ENCODE data around the gene C1QTNF6. TPM values are rescaled to one million over a fixed set of nuclear protein-coding genes. Genes with fewer than 3 reads are reported as not detected.

Gene C1QTNF6
- polyA plus RNA-seq, 2 of the 4 experiments (the other 2 are of a cell fraction) = 18.6 to 24.5 TPM

DNA sequence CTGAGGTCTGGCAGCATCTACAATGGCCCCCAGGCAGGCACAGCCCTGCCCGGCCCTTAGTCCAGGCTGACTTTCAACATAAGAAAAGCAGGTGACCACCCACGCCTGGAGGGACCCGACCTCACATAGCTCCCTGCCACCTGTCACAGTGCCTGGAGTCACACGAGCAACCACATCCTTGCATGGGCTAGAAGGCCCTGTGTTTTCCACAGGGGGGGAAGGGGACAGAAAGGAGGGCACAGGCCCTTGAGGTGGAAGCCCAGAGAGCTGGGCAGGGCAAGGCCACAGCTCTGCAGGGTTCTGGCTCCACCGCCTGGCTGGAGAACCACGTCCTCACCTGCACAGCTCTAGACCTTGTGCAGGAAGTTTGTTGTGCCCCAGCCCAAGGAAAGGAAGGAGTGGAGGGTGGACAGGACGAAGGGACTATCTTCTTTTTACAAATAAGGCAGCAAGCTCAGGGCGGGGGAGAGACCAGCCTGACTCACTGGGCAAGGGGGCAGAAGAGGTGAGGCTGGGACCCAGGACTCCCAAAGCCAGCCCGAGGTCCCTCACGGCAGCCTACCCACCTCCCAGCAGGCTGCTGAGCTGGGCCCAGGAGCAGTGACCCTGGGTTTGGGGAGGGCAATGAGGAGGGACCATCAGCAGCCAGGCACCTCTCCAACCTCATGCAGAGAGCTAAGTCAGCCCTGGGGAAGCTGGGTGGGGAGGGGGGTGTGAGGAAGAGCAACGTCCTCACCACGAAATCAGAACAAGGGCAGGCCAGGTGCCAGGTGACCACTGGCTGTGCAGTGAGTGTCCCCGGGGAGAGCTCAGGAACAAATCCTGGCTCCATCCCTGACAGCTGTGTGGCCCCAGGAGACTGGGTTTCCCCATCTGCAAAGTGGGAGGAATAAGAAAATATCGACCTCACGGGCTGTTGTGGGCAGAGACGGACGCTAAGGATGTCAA lies 4.3 kb downstream of the C1QTNF6 start:
- 75% methylated on average over 12 of the region's 17 CpGs for WGBS (ENCODE audit: missing lambda C conversion rate)

GRCh38 chr22:37182949-37183245 lies 5.2 kb downstream of the C1QTNF6 start:
- WGBS (ENCODE audit: missing lambda C conversion rate) = 67% methylated on average over 3 of the region's 3 CpGs
- ATAC-seq (no peak), FAIRE-seq (no peak), DNase-seq (ENCODE audit: low read depth in 1 of 2, low spot score in 1 of 2) (no peak)
- TF ChIP-seq CBX2 (IDR thresholded peaks at IDR 0.05; ENCODE audit: borderline replicate concordance, low read depth) (no peak), NPAS2 (CRISPR knock-in tag; IDR thresholded peaks at IDR 0.05; ENCODE audit: borderline replicate concordance) (no peak), ZNF302 (CRISPR knock-in tag; IDR thresholded peaks at IDR 0.05) (no peak), NR3C1 (IDR thresholded peaks at IDR 0.05) (no peak), GATA3 (IDR thresholded peaks at IDR 0.05; ENCODE audit: borderline replicate concordance) (no peak), CTCF (IDR thresholded peaks at IDR 0.05) (no peak), CBX8 (IDR thresholded peaks at IDR 0.05) (no peak), ZSCAN20 (CRISPR knock-in tag; IDR thresholded peaks at IDR 0.05) (no peak)
- TF ChIP-seq, protein P1, sequence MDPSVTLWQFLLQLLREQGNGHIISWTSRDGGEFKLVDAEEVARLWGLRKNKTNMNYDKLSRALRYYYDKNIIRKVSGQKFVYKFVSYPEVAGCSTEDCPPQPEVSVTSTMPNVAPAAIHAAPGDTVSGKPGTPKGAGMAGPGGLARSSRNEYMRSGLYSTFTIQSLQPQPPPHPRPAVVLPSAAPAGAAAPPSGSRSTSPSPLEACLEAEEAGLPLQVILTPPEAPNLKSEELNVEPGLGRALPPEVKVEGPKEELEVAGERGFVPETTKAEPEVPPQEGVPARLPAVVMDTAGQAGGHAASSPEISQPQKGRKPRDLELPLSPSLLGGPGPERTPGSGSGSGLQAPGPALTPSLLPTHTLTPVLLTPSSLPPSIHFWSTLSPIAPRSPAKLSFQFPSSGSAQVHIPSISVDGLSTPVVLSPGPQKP (IDR thresholded peaks at IDR 0.05; ENCODE audit: low read depth, low read length) = no peak
- Histone ChIP-seq H3K4me3 (no peak overlapping the region), H3K4me2 (no peak overlapping the region), H3K4me1 (peaks cover 70% of the 10 kb centered on the region), H3K9me3 (no peaks in the 10 kb centered on the region), H3K27ac (peak overlapping the region in 1 of 2 experiments; percentile 99; a peak in 3 of 6 replicates)
- CTCF ChIA-PET = interaction anchor here (1.1 to 3.2 kb wide), 4 partner anchors 9 to 20 kb away, joined by 3 to 18 read pairs (median 5); no protein-coding TSS in a partner anchor
- POLR2A ChIA-PET = interaction anchor here (1.0 kb wide), 1 partner anchor 17 kb away, joined by 3 read pairs; no protein-coding TSS in a partner anchor

More for the DNA sequence above, 4.3 kb downstream of the C1QTNF6 start:
- H3K4me1 ChIP-seq = peaks cover 68% of the 10 kb centered on the region
- FAIRE-seq (no peak), DNase-seq (ENCODE audit: low read depth in 1 of 2, low spot score in 1 of 2) (no peak), ATAC-seq (no peak)
- no peaks in the 10 kb centered on the region for H3K9me3 ChIP-seq
- TF ChIP-seq CBX2 (IDR thresholded peaks at IDR 0.05; ENCODE audit: borderline replicate concordance, low read depth) (no peak), BHLHE40 (IDR thresholded peaks at IDR 0.05; ENCODE audit: low read depth, low read length) (no peak), RAD21 (conservative IDR thresholded peaks at IDR 0.05 in 1 of 2, IDR thresholded peaks at IDR 0.05 in 1 of 2) (peak in 1 of 2 experiments; percentile 18; a peak in 1 of 5 replicates)
- 0 out of 3 replicates have a peak overlapping the region, but pooled peaks have one; percentile 10 for H3K4me2 ChIP-seq
- peak overlapping the region; percentile 15 to 99; a peak in 3 of 6 replicates for H3K27ac ChIP-seq
- H3K4me3 ChIP-seq = no peak overlapping the region
- POLR2A ChIA-PET = interaction anchor here (1.0 kb wide), 1 partner anchor 16 kb away, joined by 3 read pairs; no protein-coding TSS in a partner anchor
- CTCF ChIA-PET = interaction anchor here (1.1 to 3.2 kb wide), 5 partner anchors 8 to 20 kb away, joined by 3 to 18 read pairs (median 5); no protein-coding TSS in a partner anchor

DNA sequence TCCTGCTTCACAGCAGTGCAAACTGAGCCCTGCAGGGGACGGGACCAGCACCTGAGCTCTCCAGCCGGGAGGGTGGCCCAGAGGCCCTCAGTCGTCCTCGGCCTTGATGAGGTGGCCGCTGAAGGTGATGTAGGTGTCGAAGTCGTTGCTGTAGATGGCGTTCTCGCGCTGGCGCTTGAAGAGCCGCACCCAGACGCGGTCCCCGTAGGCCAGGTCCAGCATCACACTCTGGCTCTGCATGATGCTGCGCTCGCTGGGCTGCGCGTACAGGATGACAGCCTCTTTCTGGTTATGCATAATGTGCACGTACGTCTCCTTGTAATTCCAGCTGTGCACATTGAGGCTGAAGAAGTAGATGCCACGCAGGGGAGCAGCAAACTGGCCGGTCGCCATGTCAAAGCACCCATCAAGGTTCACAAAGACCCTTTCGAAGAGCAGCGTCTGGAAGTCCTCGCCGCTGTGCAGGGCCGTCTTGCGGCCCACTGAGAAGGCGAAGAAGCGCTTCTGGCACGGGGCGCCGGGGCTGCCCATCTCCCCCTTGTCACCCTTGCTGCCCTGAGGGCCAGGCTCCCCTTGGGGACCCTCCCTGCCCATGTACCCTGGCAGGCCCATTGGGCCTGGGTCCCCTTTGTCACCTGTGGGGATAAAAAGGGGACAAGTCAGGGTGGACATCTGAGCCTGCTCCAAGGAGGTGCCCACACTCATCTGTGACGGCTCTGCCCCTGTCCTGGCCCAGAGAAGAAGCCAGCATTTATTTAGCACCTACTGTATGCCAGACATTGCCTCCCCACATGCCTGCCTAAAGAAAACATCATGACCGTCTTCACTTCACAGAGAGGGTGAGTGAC lies 5.7 kb downstream of the C1QTNF6 start:
- DNase-seq (ENCODE audit: low read depth in 1 of 2, low spot score in 1 of 2) = peak in 1 of 2 experiments; percentile 26
- 87% methylated on average over 34 of the region's 37 CpGs for WGBS (ENCODE audit: missing lambda C conversion rate)
- no peak for TF ChIP-seq MAX (IDR thresholded peaks at IDR 0.05)
- TF ChIP-seq CBX8 (IDR thresholded peaks at IDR 0.05) = no peak
- TF ChIP-seq HEYL (CRISPR knock-in tag; IDR thresholded peaks at IDR 0.05) = no peak
- TF ChIP-seq CEBPB (IDR thresholded peaks at IDR 0.05) = no peak
- TF ChIP-seq, protein P2, sequence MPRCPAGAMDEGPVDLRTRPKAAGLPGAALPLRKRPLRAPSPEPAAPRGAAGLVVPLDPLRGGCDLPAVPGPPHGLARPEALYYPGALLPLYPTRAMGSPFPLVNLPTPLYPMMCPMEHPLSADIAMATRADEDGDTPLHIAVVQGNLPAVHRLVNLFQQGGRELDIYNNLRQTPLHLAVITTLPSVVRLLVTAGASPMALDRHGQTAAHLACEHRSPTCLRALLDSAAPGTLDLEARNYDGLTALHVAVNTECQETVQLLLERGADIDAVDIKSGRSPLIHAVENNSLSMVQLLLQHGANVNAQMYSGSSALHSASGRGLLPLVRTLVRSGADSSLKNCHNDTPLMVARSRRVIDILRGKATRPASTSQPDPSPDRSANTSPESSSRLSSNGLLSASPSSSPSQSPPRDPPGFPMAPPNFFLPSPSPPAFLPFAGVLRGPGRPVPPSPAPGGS (IDR thresholded peaks at IDR 0.05) = no peak
- no peak for TF ChIP-seq FOSB (CRISPR knock-in tag; IDR thresholded peaks at IDR 0.05)
- no peak for TF ChIP-seq CHD4 (IDR thresholded peaks at IDR 0.05; ENCODE audit: borderline replicate concordance)
- TF ChIP-seq POLR2AphosphoS2 (conservative IDR thresholded peaks at IDR 0.05; ENCODE audit: low read length) = no peak
- no peak for TF ChIP-seq HMGXB4 (CRISPR knock-in tag; IDR thresholded peaks at IDR 0.05; ENCODE audit: borderline replicate concordance)
- TF ChIP-seq MYC (IDR thresholded peaks at IDR 0.05; ENCODE audit: borderline replicate concordance, low read length) = no peak
- TF ChIP-seq HDAC2 (IDR thresholded peaks at IDR 0.05) = no peak
- no peak for TF ChIP-seq KDM5A (IDR thresholded peaks at IDR 0.05)
- TF ChIP-seq, protein P3, sequence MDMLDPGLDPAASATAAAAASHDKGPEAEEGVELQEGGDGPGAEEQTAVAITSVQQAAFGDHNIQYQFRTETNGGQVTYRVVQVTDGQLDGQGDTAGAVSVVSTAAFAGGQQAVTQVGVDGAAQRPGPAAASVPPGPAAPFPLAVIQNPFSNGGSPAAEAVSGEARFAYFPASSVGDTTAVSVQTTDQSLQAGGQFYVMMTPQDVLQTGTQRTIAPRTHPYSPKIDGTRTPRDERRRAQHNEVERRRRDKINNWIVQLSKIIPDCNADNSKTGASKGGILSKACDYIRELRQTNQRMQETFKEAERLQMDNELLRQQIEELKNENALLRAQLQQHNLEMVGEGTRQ (IDR thresholded peaks at IDR 0.05) = no peak

More for the DNA sequence above, 5.7 kb downstream of the C1QTNF6 start:
- peak overlapping the region in 1 of 2 experiments; percentile 99; a peak in 3 of 6 replicates for H3K27ac ChIP-seq
- no peak overlapping the region for H3K4me2 ChIP-seq
- no peak overlapping the region for H3K4me3 ChIP-seq
- H3K9me3 ChIP-seq = no peaks in the 10 kb centered on the region
- no peak for FAIRE-seq
- ChIA-PET CTCF (no interaction called here), POLR2A (no interaction called here)
- H3K4me1 ChIP-seq = peaks cover 74% of the 10 kb centered on the region
- no peak for ATAC-seq

Measured in A549 (cell line).